GM12878 (cell line): Measurements from ENCODE around the gene NEMF. TPM values are rescaled to one million over a fixed set of nuclear protein-coding genes. Genes with fewer than 3 reads are reported as not detected.

Experiments used
- ATAC-seq: fragments of 200-7000 bp; cut with Tn5 transposase; 3 replicates; pipeline ENCODE4 v1.9.1; 2020; ENCODE audit warnings: mild to moderate bottlenecking, moderate library complexity
- BruUV-seq: library from RNA; stranded (reverse); fragments of 400-500 nt; replicated peaks from 2 replicates; lab custom pipeline; 2021; lab: Mats Ljungman, UMichigan
- CTCF ChIA-PET: fragments of 300-600 bp; sonication (Branson Sonifier 250); formaldehyde crosslinking; extraction: SDS; loops from one replicate; lab custom pipeline; 2021; ENCODE audit warnings: inconsistent platforms; lab: Yijun Ruan, JAX
- POLR2A ChIA-PET: fragments of 350-600 bp; formaldehyde crosslinking; extraction: SDS; loops from one replicate; lab custom pipeline; 2021; ENCODE audit warnings: inconsistent platforms; lab: Charles Lee
- RAD21 ChIA-PET: fragments of 300-600 bp; sonication (Branson Sonifier 250); formaldehyde crosslinking; loops from one replicate; lab custom pipeline; 2023; ENCODE audit warnings: antibody characterized with exemption; ENCODE audit not compliant: unreplicated experiment; lab: Charles Lee
- SMC1A ChIA-PET: fragments of 300-600 bp; sonication (Branson Sonifier 250); formaldehyde crosslinking; loops from one replicate; lab custom pipeline; 2023; ENCODE audit not compliant: unreplicated experiment, uncharacterized antibody; lab: Charles Lee
- DNase-seq: peaks from one replicate; pipeline ENCODE4 v3.0.0-alpha.2; 2011; ENCODE audit warnings: low read depth, low spot score
- FAIRE-seq: peaks from 3 replicates; lab custom pipeline; 2011; peaks lifted over from hg19 to GRCh38; lab: Jason Lieb, UNC
- H2AFZ ChIP-seq: 2 replicates; pipeline ENCODE4 v1.6.0; 2011; ENCODE audit warnings: low read depth, low read length, control low read depth; ENCODE audit not compliant: control insufficient read depth
- H3K27ac ChIP-seq: 2 replicates; pipeline ENCODE4 v1.5.1; 2011; ENCODE audit warnings: control low read depth; ENCODE audit not compliant: control insufficient read depth, insufficient read depth
- H3K27me3 ChIP-seq, 2 experiments: replicated peaks in 1 of 2; 2 replicates each; pipeline versions ENCODE4 v1.6.0 to v1.6.1; 2011; ENCODE audit warnings: low read length in 1 of 2; ENCODE audit not compliant: control insufficient read depth in 2 of 2, insufficient read depth in 2 of 2
- H3K36me3 ChIP-seq, 2 experiments: 2 replicates each; pipeline ENCODE4 v1.5.1; 2011; ENCODE audit warnings: low read length in 1 of 2; ENCODE audit not compliant: control insufficient read depth in 2 of 2, insufficient read depth in 2 of 2
- H3K4me1 ChIP-seq: 2 replicates; pipeline ENCODE4 v1.6.1; 2011; ENCODE audit warnings: mild to moderate bottlenecking, low read length, moderate library complexity, mixed read lengths; ENCODE audit not compliant: control insufficient read depth, insufficient read depth
- H3K4me2 ChIP-seq: 2 replicates; pipeline ENCODE4 v1.6.0; 2011; ENCODE audit warnings: control low read depth; ENCODE audit not compliant: control insufficient read depth, insufficient read depth
- H3K4me3 ChIP-seq: fragments of 200-600 bp; sonication (generic); 2 replicates; pipeline ENCODE4 v1.5.1; 2016
- H3K79me2 ChIP-seq: 2 replicates; pipeline ENCODE4 v1.6.0; 2011; ENCODE audit warnings: low read length; ENCODE audit not compliant: control insufficient read depth, insufficient read depth
- H3K9ac ChIP-seq: 2 replicates; pipeline ENCODE4 v1.8.0; 2011; ENCODE audit warnings: low read length, control low read depth, mixed read lengths; ENCODE audit not compliant: control insufficient read depth, insufficient read depth
- H3K9me3 ChIP-seq: replicated peaks from 3 replicates; pipeline ENCODE4 v1.5.1; 2011; ENCODE audit warnings: mild to moderate bottlenecking, low read length; ENCODE audit not compliant: control insufficient read depth, insufficient read depth
- H4K20me1 ChIP-seq: 2 replicates; pipeline ENCODE4 v1.6.0; 2011; ENCODE audit not compliant: control insufficient read depth, insufficient read depth
- IKZF2 ChIP-seq, 2 experiments: fragments of 450-650 bp; IDR thresholded peaks; 2 replicates each; pipeline ENCODE4 v1.6.1; 2017; ENCODE audit warnings: mild to moderate bottlenecking in 2 of 2, moderate library complexity in 2 of 2
- JUNB ChIP-seq: IDR thresholded peaks from 2 replicates; pipeline ENCODE4 v1.6.1; 2016; ENCODE audit warnings: antibody characterized with exemption, mild to moderate bottlenecking
- MEF2A ChIP-seq: IDR thresholded peaks from 2 replicates; pipeline ENCODE4 v1.6.1; 2011; ENCODE audit warnings: low read depth, mild to moderate bottlenecking, low read length, moderate library complexity; ENCODE audit not compliant: insufficient read depth
- MYB ChIP-seq: fragments of 150-350 bp; IDR thresholded peaks from 2 replicates; pipeline ENCODE4 v1.6.1; 2014; ENCODE audit warnings: mild to moderate bottlenecking, low read depth, low read length, borderline replicate concordance
- NBN ChIP-seq: fragments of 450-650 bp; IDR thresholded peaks from 2 replicates; pipeline ENCODE4 v1.6.1; 2016
- NR2C1 ChIP-seq: fragments of 450-650 bp; IDR thresholded peaks from 2 replicates; pipeline ENCODE4 v1.6.1; 2017; ENCODE audit warnings: antibody characterized with exemption, mild to moderate bottlenecking, moderate library complexity
- POLR2AphosphoS5 ChIP-seq: IDR thresholded peaks from 2 replicates; pipeline ENCODE4 v1.6.1; 2011; ENCODE audit warnings: mild to moderate bottlenecking, low read length, inconsistent platforms
- RCOR1 ChIP-seq: conservative IDR thresholded peaks from 2 replicates; pipeline ENCODE4 v1.6.1; 2012; ENCODE audit warnings: low read depth, low read length, improper control_type of control experiment
- SMAD1 ChIP-seq: fragments of 450-650 bp; IDR thresholded peaks from 2 replicates; pipeline ENCODE4 v1.6.1; 2018; ENCODE audit warnings: mild to moderate bottlenecking, low read depth; ENCODE audit not compliant: partially characterized antibody
- SREBF2 ChIP-seq: IDR thresholded peaks from 2 replicates; pipeline ENCODE4 v1.6.1; 2012; ENCODE audit warnings: mild to moderate bottlenecking, low read length
- SUPT20H ChIP-seq: IDR thresholded peaks from 2 replicates; pipeline ENCODE4 v1.6.1; 2011; ENCODE audit warnings: low read depth, mild to moderate bottlenecking, low read length, moderate library complexity, borderline replicate concordance; ENCODE audit not compliant: control insufficient read depth
- YY1 ChIP-seq: IDR thresholded peaks from 2 replicates; pipeline ENCODE4 v1.6.1; 2011; ENCODE audit warnings: low read depth, mild to moderate bottlenecking, low read length
- ZNF217 ChIP-seq: fragments of 450-650 bp; IDR thresholded peaks from 2 replicates; pipeline ENCODE4 v1.6.1; 2017; ENCODE audit warnings: antibody characterized with exemption, mild to moderate bottlenecking
- ZNF384 ChIP-seq: IDR thresholded peaks from 2 replicates; pipeline ENCODE4 v1.6.1; 2012; ENCODE audit warnings: low read depth, mild to moderate bottlenecking, low read length, improper control_type of control experiment, borderline replicate concordance
- ZZZ3 ChIP-seq: IDR thresholded peaks from 2 replicates; pipeline ENCODE4 v1.6.1; 2011; ENCODE audit warnings: low read depth; ENCODE audit not compliant: control insufficient read depth, insufficient read length
- WGBS: methylation state at CpG from one replicate; pipeline ENCODE4 v1.1.6; 2016; ENCODE audit warnings: low lambda C conversion rate; ENCODE audit not compliant: insufficient replicate concordance, insufficient coverage; ENCODE audit errors: missing lambda C conversion rate; 5-methylcytosine and 5-hydroxymethylcytosine counted together
- in situ Hi-C: fragments of 300-500 bp; cut with MboI; formaldehyde crosslinking; loops from 9 replicates; pipeline ENCODE4 v1.14.3; 2018; ENCODE audit warnings: mixed read lengths
- intact Hi-C: fragments of 100-400 bp; cut with micrococcal nuclease; formaldehyde crosslinking; loops from one replicate; pipeline ENCODE4 v1.14.2; 2022; ENCODE audit not compliant: unreplicated experiment
- polyA plus RNA-seq, 11 experiments: library from polyadenylated mRNA; depleted of rRNA in 4 of 11; unstranded in 6 of 11; stranded (reverse) in 5 of 11; fragments of >200 nt; fragmentation: Nextera tagmentation in 4 of 11; fragmentation: Illumina TruSeq in 1 of 11; extraction: Ambion mirVana in 4 of 11; extraction: Trizol in 1 of 11; gene quantifications; 1 replicate in 1 of 11; 2 replicates in 10 of 11; pipeline versions ENCODE4 v1.2.1 to v1.2.3, GENCODE V29; 2011 to 2016; ENCODE audit warnings: inconsistent platforms in 2 of 11, missing spikeins in 2 of 11, low read depth in 1 of 11
- total RNA-seq, 4 experiments: library from RNA; depleted of rRNA in 3 of 4; stranded (reverse); fragments of >200 nt in 3 of 4; fragmentation: Illumina TruSeq in 1 of 4; extraction: Trizol in 1 of 4; gene quantifications; 2 replicates each; pipeline versions ENCODE4 v1.2.1 to v1.2.3, GENCODE V29; 2013 to 2021
- TF ChIP-seq, protein P1 (sequence below): fragments of 450-650 bp; IDR thresholded peaks from 2 replicates; pipeline ENCODE4 v1.6.1; 2017; ENCODE audit warnings: borderline replicate concordance
- TF ChIP-seq, protein P2 (sequence below): fragments of 450-650 bp; IDR thresholded peaks from 2 replicates; pipeline ENCODE4 v1.6.1; 2018; ENCODE audit warnings: borderline replicate concordance, mild to moderate bottlenecking; ENCODE audit not compliant: partially characterized antibody
- TF ChIP-seq, protein P3 (sequence below): fragments of 450-650 bp; IDR thresholded peaks from 2 replicates; pipeline ENCODE4 v1.6.1; 2014; ENCODE audit warnings: mild to moderate bottlenecking

Gene NEMF
- total and polyA plus RNA-seq, 10 of the 15 experiments (the other 5 are each of a cell fraction or from before 2014, with no cell fraction given): 31.5 to 80.1 (median 61.1) TPM

DNA sequence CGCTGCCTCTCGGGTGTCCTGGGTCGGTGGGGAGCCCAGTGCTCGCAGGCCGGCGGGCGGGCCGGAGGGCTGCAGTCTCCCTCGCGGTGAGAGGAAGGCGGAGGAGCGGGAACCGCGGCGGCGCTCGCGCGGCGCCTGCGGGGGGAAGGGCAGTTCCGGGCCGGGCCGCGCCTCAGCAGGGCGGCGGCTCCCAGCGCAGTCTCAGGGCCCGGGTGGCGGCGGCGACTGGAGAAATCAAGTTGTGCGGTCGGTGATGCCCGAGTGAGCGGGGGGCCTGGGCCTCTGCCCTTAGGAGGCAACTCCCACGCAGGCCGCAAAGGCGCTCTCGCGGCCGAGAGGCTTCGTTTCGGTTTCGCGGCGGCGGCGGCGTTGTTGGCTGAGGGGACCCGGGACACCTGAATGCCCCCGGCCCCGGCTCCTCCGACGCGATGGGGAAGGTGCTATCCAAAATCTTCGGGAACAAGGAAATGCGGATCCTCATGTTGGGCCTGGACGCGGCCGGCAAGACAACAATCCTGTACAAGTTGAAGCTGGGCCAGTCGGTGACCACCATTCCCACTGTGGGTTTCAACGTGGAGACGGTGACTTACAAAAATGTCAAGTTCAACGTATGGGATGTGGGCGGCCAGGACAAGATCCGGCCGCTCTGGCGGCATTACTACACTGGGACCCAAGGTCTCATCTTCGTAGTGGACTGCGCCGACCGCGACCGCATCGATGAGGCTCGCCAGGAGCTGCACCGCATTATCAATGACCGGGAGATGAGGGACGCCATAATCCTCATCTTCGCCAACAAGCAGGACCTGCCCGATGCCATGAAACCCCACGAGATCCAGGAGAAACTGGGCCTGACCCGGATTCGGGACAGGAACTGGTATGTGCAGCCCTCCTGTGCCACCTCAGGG is 41.0 kb upstream of the NEMF start:
- FAIRE-seq: no peak
- TSS peak; percentile 69 for BruUV-seq
- Histone ChIP-seq H2AFZ (no peak overlapping the region; the same call in 1 of the 2 replicates), H4K20me1 (no peaks in the 10 kb centered on the region), H3K79me2 (peaks cover 68% of the 10 kb centered on the region), H3K9me3 (no peaks in the 10 kb centered on the region), H3K27ac (peak overlapping the region; percentile 100), H3K4me1 (peaks cover 5% of the 10 kb centered on the region), H3K4me3 (peak overlapping the region; percentile 97), H3K36me3 (no peaks in the 10 kb centered on the region; a peak in 1 of 4 replicates), H3K9ac (peak overlapping the region; percentile 100), H3K27me3 (no peaks in the 10 kb centered on the region), H3K4me2 (peak overlapping the region; percentile 54)
- ChIA-PET CTCF (interaction anchor here (0.7 to 3.1 kb wide), 5 partner anchors 26 to 211 kb away, joined by 3 to 16 read pairs (median 3); no protein-coding TSS in a partner anchor), RAD21 (interaction anchor here (0.6 to 2.6 kb wide), 15 partner anchors 24 to 170 kb away, joined by 3 to 26 read pairs (median 4); partner anchors contain the start of gene NEMF), POLR2A (interaction anchor here (0.6 to 3.9 kb wide), 6 partner anchors 24 to 169 kb away, joined by 3 to 36 read pairs (median 6); no protein-coding TSS in a partner anchor), SMC1A (interaction anchor here (1.1 to 2.1 kb wide), 5 partner anchors 26 to 211 kb away, joined by 3 to 8 read pairs (median 5); no protein-coding TSS in a partner anchor)
- intact Hi-C loops: loop anchor here (1.0 to 2.0 kb wide), 4 partner anchors 25 to 189 kb away; no protein-coding TSS in a partner anchor
- in situ Hi-C loops: no loop called here
- peak; percentile 68 for ATAC-seq
- WGBS: 1% methylated on average over 73 of the region's 85 CpGs
- DNase-seq: no peak
- TF ChIP-seq NR2C1: no peak
- TF ChIP-seq SMAD1: no peak
- peak; percentile 31; the same call in 1 of the 2 replicates for TF ChIP-seq POLR2AphosphoS5
- peak; percentile 73; the same call in 1 of the 2 replicates for TF ChIP-seq ZNF217
- peak in 1 of 2 experiments; percentile 9; a peak in 1 of 4 replicates for TF ChIP-seq IKZF2 (IDR thresholded peaks at IDR 0.05)
- TF ChIP-seq RCOR1: no peak
- no peak for TF ChIP-seq MEF2A
- TF ChIP-seq SUPT20H: no peak
- TF ChIP-seq, protein P1, sequence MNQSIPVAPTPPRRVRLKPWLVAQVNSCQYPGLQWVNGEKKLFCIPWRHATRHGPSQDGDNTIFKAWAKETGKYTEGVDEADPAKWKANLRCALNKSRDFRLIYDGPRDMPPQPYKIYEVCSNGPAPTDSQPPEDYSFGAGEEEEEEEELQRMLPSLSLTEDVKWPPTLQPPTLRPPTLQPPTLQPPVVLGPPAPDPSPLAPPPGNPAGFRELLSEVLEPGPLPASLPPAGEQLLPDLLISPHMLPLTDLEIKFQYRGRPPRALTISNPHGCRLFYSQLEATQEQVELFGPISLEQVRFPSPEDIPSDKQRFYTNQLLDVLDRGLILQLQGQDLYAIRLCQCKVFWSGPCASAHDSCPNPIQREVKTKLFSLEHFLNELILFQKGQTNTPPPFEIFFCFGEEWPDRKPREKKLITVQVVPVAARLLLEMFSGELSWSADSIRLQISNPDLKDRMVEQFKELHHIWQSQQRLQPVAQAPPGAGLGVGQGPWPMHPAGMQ: no peak
- TF ChIP-seq ZNF384: no peak
- no peak for TF ChIP-seq MYB
- TF ChIP-seq, protein P2, sequence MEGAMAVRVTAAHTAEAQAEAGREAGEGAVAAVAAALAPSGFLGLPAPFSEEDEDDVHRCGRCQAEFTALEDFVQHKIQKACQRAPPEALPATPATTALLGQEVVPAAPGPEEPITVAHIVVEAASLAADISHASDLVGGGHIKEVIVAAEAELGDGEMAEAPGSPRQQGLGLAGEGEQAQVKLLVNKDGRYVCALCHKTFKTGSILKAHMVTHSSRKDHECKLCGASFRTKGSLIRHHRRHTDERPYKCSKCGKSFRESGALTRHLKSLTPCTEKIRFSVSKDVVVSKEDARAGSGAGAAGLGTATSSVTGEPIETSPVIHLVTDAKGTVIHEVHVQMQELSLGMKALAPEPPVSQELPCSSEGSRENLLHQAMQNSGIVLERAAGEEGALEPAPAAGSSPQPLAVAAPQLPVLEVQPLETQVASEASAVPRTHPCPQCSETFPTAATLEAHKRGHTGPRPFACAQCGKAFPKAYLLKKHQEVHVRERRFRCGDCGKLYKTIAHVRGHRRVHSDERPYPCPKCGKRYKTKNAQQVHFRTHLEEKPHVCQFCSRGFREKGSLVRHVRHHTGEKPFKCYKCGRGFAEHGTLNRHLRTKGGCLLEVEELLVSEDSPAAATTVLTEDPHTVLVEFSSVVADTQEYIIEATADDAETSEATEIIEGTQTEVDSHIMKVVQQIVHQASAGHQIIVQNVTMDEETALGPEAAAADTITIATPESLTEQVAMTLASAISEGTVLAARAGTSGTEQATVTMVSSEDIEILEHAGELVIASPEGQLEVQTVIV: no peak
- TF ChIP-seq, protein P3, sequence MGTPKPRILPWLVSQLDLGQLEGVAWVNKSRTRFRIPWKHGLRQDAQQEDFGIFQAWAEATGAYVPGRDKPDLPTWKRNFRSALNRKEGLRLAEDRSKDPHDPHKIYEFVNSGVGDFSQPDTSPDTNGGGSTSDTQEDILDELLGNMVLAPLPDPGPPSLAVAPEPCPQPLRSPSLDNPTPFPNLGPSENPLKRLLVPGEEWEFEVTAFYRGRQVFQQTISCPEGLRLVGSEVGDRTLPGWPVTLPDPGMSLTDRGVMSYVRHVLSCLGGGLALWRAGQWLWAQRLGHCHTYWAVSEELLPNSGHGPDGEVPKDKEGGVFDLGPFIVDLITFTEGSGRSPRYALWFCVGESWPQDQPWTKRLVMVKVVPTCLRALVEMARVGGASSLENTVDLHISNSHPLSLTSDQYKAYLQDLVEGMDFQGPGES: no peak
- no peak; the same call in 1 of the 2 replicates for TF ChIP-seq YY1
- TF ChIP-seq NBN: no peak
- TF ChIP-seq ZZZ3: no peak
- no peak for TF ChIP-seq SREBF2
- TF ChIP-seq JUNB: no peak
